ENCODE data around the gene CAMTA1. TPM values are rescaled to one million over a fixed set of nuclear protein-coding genes. Genes with fewer than 3 reads are reported as not detected.

Gene CAMTA1
- total RNA-seq, 1 donor from 2014 or later = 268 TPM

GRCh38 chr1:6824665-6825368 lies 39.6 kb downstream of the CAMTA1 start:
- Mint-ChIP-seq H3K4me1 (peaks cover 2% of the 10 kb centered on the region), H3K27me3 (ENCODE audit: insufficient read depth, low read depth) (no peaks in the 10 kb centered on the region), H3K27ac (no peak overlapping the region), H3K9me3 (no peaks in the 10 kb centered on the region), H3K36me3 (peaks cover 8% of the 10 kb centered on the region), H3K4me3 (no peak overlapping the region)
- H3K27me3 ChIP-seq = no peaks in the 10 kb centered on the region
- TF ChIP-seq CTCF (IDR thresholded peaks at IDR 0.05) (no peak), EZH2phosphoT487 (IDR thresholded peaks at IDR 0.05) (no peak), EZH2 (IDR thresholded peaks at IDR 0.05) (no peak)
- H3F3A ChIP-seq (ENCODE audit: low read depth) = no peaks in the 10 kb centered on the region
- no peaks in the 10 kb centered on the region for H3K9me3 ChIP-seq (ENCODE audit: low read depth)
- peaks cover 17% of the 10 kb centered on the region for H3K36me3 ChIP-seq
- no peak overlapping the region for H3K4me3 ChIP-seq
- H4K20me1 ChIP-seq (ENCODE audit: low read depth) = peaks cover 52% of the 10 kb centered on the region
- H3K9ac ChIP-seq = no peak overlapping the region
- DNase-seq (ENCODE audit: low spot score) = no peak
- H2AFZ ChIP-seq (replicated peaks) = no peak overlapping the region
- H3K27ac ChIP-seq = no peak overlapping the region
- no peaks in the 10 kb centered on the region for H3K4me1 ChIP-seq
- H3K4me2 ChIP-seq = no peak overlapping the region
- H3K79me2 ChIP-seq (ENCODE audit: low read depth) = peaks cover 87% of the 10 kb centered on the region

- H3K79me2 ChIP-seq (ENCODE audit: low read depth) = peaks cover 85% of the 10 kb centered on the region
- no peak overlapping the region for H2AFZ ChIP-seq (replicated peaks)
- Mint-ChIP-seq H3K9me3 (no peaks in the 10 kb centered on the region), H3K4me3 (no peak overlapping the region), H3K27ac (no peak overlapping the region), H3K4me1 (peaks cover 1% of the 10 kb centered on the region), H3K36me3 (peaks cover 8% of the 10 kb centered on the region), H3K27me3 (ENCODE audit: insufficient read depth, low read depth) (peaks cover 1% of the 10 kb centered on the region)
- DNase-seq (ENCODE audit: low spot score) = no peak
- H3K36me3 ChIP-seq = peaks cover 17% of the 10 kb centered on the region
- no peak overlapping the region for H3K27ac ChIP-seq
- H3K4me2 ChIP-seq = no peak overlapping the region
- no peak overlapping the region for H3K4me3 ChIP-seq
- no peaks in the 10 kb centered on the region for H3K27me3 ChIP-seq
- H4K20me1 ChIP-seq (ENCODE audit: low read depth) = peaks cover 42% of the 10 kb centered on the region
- TF ChIP-seq EZH2phosphoT487 (IDR thresholded peaks at IDR 0.05) (no peak), CTCF (IDR thresholded peaks at IDR 0.05) (no peak), EZH2 (IDR thresholded peaks at IDR 0.05) (no peak)
- no peak overlapping the region for H3K9ac ChIP-seq
- no peaks in the 10 kb centered on the region for H3F3A ChIP-seq (ENCODE audit: low read depth)
- H3K4me1 ChIP-seq = no peaks in the 10 kb centered on the region
- H3K9me3 ChIP-seq (ENCODE audit: low read depth) = no peaks in the 10 kb centered on the region
Observed at GRCh38 chr1:6825828-6826227, 40.6 kb downstream of the CAMTA1 start.

- H3K79me2 ChIP-seq (ENCODE audit: low read depth) = peaks cover 74% of the 10 kb centered on the region
- Mint-ChIP-seq H3K4me3 (no peak overlapping the region), H3K27ac (no peak overlapping the region), H3K27me3 (ENCODE audit: insufficient read depth, low read depth) (peaks cover 2% of the 10 kb centered on the region), H3K36me3 (peaks cover 8% of the 10 kb centered on the region), H3K4me1 (no peaks in the 10 kb centered on the region), H3K9me3 (no peaks in the 10 kb centered on the region)
- no peaks in the 10 kb centered on the region for H3K9me3 ChIP-seq (ENCODE audit: low read depth)
- no peak overlapping the region for H2AFZ ChIP-seq (replicated peaks)
- no peak overlapping the region for H3K4me3 ChIP-seq
- H3K4me1 ChIP-seq = no peaks in the 10 kb centered on the region
- no peak overlapping the region for H3K4me2 ChIP-seq
- no peaks in the 10 kb centered on the region for H3F3A ChIP-seq (ENCODE audit: low read depth)
- H4K20me1 ChIP-seq (ENCODE audit: low read depth) = peaks cover 31% of the 10 kb centered on the region
- no peak for TF ChIP-seq CTCF (IDR thresholded peaks at IDR 0.05)
- no peak for TF ChIP-seq EZH2phosphoT487 (IDR thresholded peaks at IDR 0.05)
- TF ChIP-seq EZH2 (IDR thresholded peaks at IDR 0.05) = no peak
- no peak for DNase-seq (ENCODE audit: low spot score)
- peaks cover 6% of the 10 kb centered on the region for H3K36me3 ChIP-seq
- H3K9ac ChIP-seq = no peak overlapping the region
- H3K27ac ChIP-seq = no peak overlapping the region
- H3K27me3 ChIP-seq = no peaks in the 10 kb centered on the region
Observed at GRCh38 chr1:6827079-6827478, 41.8 kb downstream of the CAMTA1 start.

Measured in neural progenitor cell (in vitro differentiated cells).